K562 (cell line): ENCODE data around the gene MED13L. TPM values are rescaled to one million over a fixed set of nuclear protein-coding genes. Genes with fewer than 3 reads are reported as not detected.
A peak's percentile ranks its signal among the peaks of the same experiment; 100 is the strongest.

Experiments used
- ATAC-seq: fragments of 200-7000 bp; cut with Tn5 transposase; 3 replicates; pipeline ENCODE4 v1.9.1; 2020; ENCODE audit warnings: moderate library complexity
- BruUV-seq: library from RNA; stranded (reverse); fragments of 400-500 nt; replicated peaks from 2 replicates; lab custom pipeline; 2021; lab: Mats Ljungman, UMichigan
- CTCF ChIA-PET: fragments of 300-600 bp; formaldehyde crosslinking; extraction: SDS; loops from one replicate; lab custom pipeline; 2021; ENCODE audit warnings: low intra/inter-chr PET ratio; lab: Yijun Ruan, JAX
- POLR2A ChIA-PET: fragments of 300-600, 350-650 bp; sonication (Branson Sonifier 250); formaldehyde crosslinking; extraction: SDS; loops from one replicate; lab custom pipeline; 2021; ENCODE audit warnings: antibody characterized with exemption, inconsistent platforms; lab: Yijun Ruan, JAX
- DNase-seq, 4 experiments: peaks; one replicate each; pipeline versions ENCODE4 v3.0.0 to v3.0.0-alpha.2; 2011 to 2018; ENCODE audit warnings: low spot score in 3 of 4, mixed read lengths in 3 of 4; ENCODE audit errors: extremely low read depth in 1 of 4
- FAIRE-seq: peaks from 2 replicates; lab custom pipeline; 2011; peaks lifted over from hg19 to GRCh38; lab: Jason Lieb, UNC
- H2AFZ ChIP-seq: 2 replicates; pipeline ENCODE4 v1.6.0; 2011; ENCODE audit warnings: low read depth, low read length, control low read depth, inconsistent platforms
- H3K27ac ChIP-seq: fragments of 200-600 bp; 3 replicates; pipeline ENCODE4 v1.8.0; 2011; ENCODE audit warnings: low read depth, mild to moderate bottlenecking, control low read depth, inconsistent platforms, low read length, moderate library complexity, mixed read lengths; ENCODE audit errors: extremely low read depth
- H3K27me3 ChIP-seq, 2 experiments: fragments of 300-600 bp in 1 of 2; 2 replicates in 1 of 2; 3 replicates in 1 of 2; pipeline versions ENCODE4 v1.6.0 to v1.8.0; 2011; ENCODE audit warnings: inconsistent platforms in 2 of 2, low read length in 2 of 2, mild to moderate bottlenecking in 1 of 2, mixed read lengths in 1 of 2, moderate library complexity in 1 of 2; ENCODE audit not compliant: control insufficient read depth in 2 of 2, insufficient read depth in 2 of 2
- H3K36me3 ChIP-seq: fragments of 300-600 bp; 3 replicates; pipeline ENCODE4 v1.8.0; 2011; ENCODE audit warnings: mild to moderate bottlenecking, low read length, inconsistent platforms; ENCODE audit not compliant: control insufficient read depth, insufficient read depth
- H3K4me1 ChIP-seq, 2 experiments: fragments of 200-600 bp in 1 of 2; replicated peaks in 1 of 2; 2 replicates in 1 of 2; 3 replicates in 1 of 2; pipeline versions ENCODE4 v1.5.1 to v1.8.0; 2011; ENCODE audit warnings: inconsistent platforms in 2 of 2, low read length in 2 of 2, mild to moderate bottlenecking in 1 of 2, mixed read lengths in 1 of 2, moderate library complexity in 1 of 2; ENCODE audit not compliant: control insufficient read depth in 2 of 2, insufficient read depth in 2 of 2
- H3K4me2 ChIP-seq: 2 replicates; pipeline ENCODE4 v1.6.1; 2011; ENCODE audit warnings: low read length, control low read depth, inconsistent platforms, mixed read lengths; ENCODE audit not compliant: insufficient read depth
- H3K4me3 ChIP-seq: fragments of 200-600 bp; sonication (generic), shearing (Covaris generic); 2 replicates; pipeline ENCODE4 v1.5.1; 2016; ENCODE audit warnings: control low read depth, inconsistent platforms
- H3K79me2 ChIP-seq: fragments of 200-600 bp; 3 replicates; pipeline ENCODE4 v1.8.0; 2011; ENCODE audit warnings: low read length, inconsistent platforms; ENCODE audit not compliant: control insufficient read depth, insufficient read depth
- H3K9ac ChIP-seq, 2 experiments: 2 replicates each; pipeline versions ENCODE4 v1.6.0 to v1.6.1; 2011; ENCODE audit warnings: low read depth in 2 of 2, low read length in 2 of 2, control low read depth in 1 of 2, inconsistent platforms in 1 of 2, mild to moderate bottlenecking in 1 of 2, mixed read lengths in 1 of 2; ENCODE audit not compliant: insufficient read depth in 1 of 2
- H3K9me1 ChIP-seq: one replicate; pipeline ENCODE4 v1.6.0; 2011; ENCODE audit warnings: inconsistent platforms, mild to moderate bottlenecking, low read length, moderate library complexity; ENCODE audit not compliant: control insufficient read depth, insufficient read depth
- H3K9me3 ChIP-seq: replicated peaks from 2 replicates; pipeline ENCODE4 v1.5.1; 2011; ENCODE audit warnings: low read depth, low read length, inconsistent platforms; ENCODE audit not compliant: control insufficient read depth, insufficient read depth
- H4K20me1 ChIP-seq: replicated peaks from 2 replicates; pipeline ENCODE4 v1.6.1; 2011; ENCODE audit warnings: low read length, inconsistent platforms, mixed read lengths; ENCODE audit not compliant: control insufficient read depth, insufficient read depth
- CTCF ChIP-seq, 3 experiments: IDR thresholded peaks in 2 of 3; conservative IDR thresholded peaks in 1 of 3; 2 replicates each; pipeline ENCODE4 v1.5.1; 2011 to 2012; ENCODE audit warnings: low read length in 3 of 3, mild to moderate bottlenecking in 3 of 3, control low read depth in 2 of 3, improper control_type of control experiment in 1 of 3, inconsistent platforms in 1 of 3, low read depth in 1 of 3, mixed read lengths in 1 of 3, moderate library complexity in 1 of 3; ENCODE audit not compliant: insufficient read depth in 2 of 3
- MLLT1 ChIP-seq, 2 experiments: fragments of 450-650 bp; IDR thresholded peaks; 2 replicates each; pipeline ENCODE4 v1.6.1; 2016
- MTA1 ChIP-seq: fragments of 450-650 bp; IDR thresholded peaks from 2 replicates; pipeline ENCODE4 v1.6.1; 2017; ENCODE audit warnings: borderline replicate concordance
- PBX2 ChIP-seq, 2 experiments: IDR thresholded peaks in 1 of 2; conservative IDR thresholded peaks in 1 of 2; 2 replicates each; pipeline ENCODE4 v1.6.1; 2016; ENCODE audit warnings: low read depth in 2 of 2, mild to moderate bottlenecking in 1 of 2, missing compliant biosample characterization in 1 of 2, missing genetic modification characterization in 1 of 2, moderate library complexity in 1 of 2
- RBM34 ChIP-seq: fragments of 200-400 bp; formaldehyde crosslinking; IDR thresholded peaks from 2 replicates; pipeline ENCODE4 v1.6.1; 2018; ENCODE audit warnings: low read length, borderline replicate concordance; ENCODE audit not compliant: insufficient read depth
- STAT6 ChIP-seq: sonication (generic); formaldehyde crosslinking; IDR thresholded peaks from 2 replicates; pipeline ENCODE4 v1.8.1; 2023; ENCODE audit warnings: mild to moderate bottlenecking, missing genetic modification reagents
- UBTF ChIP-seq, 2 experiments: IDR thresholded peaks; 2 replicates each; pipeline ENCODE4 v1.6.1; 2012; ENCODE audit warnings: improper control_type of control experiment in 2 of 2, low read depth in 2 of 2, low read length in 2 of 2, borderline replicate concordance in 1 of 2
- ZKSCAN3 ChIP-seq: fragments of 250-450 bp; sonication (Bioruptor Pico); IDR thresholded peaks from 2 replicates; pipeline ENCODE4 v1.4.0; 2020
- WGBS: fragments of 100-300 bp; shearing (Covaris generic); methylation state at CpG from one replicate; pipeline ENCODE4 v1.1.6; 2016; ENCODE audit warnings: low coverage, mixed read lengths; ENCODE audit not compliant: insufficient coverage; ENCODE audit errors: missing lambda C conversion rate; 5-methylcytosine and 5-hydroxymethylcytosine counted together
- in situ Hi-C: fragments of 300-500 bp; cut with MboI; formaldehyde crosslinking; loops from 4 replicates; pipeline ENCODE4 v1.15.0; 2018; ENCODE audit warnings: inconsistent platforms, mixed read lengths
- intact Hi-C: fragments of 100-400 bp; cut with micrococcal nuclease; formaldehyde crosslinking; loops from 2 replicates; pipeline ENCODE4 v1.14.2; 2022
- polyA plus RNA-seq, 8 experiments: library from polyadenylated mRNA; depleted of rRNA in 4 of 8; stranded (reverse) in 5 of 8; unstranded in 3 of 8; fragments of >200 nt; fragmentation: Nextera tagmentation in 2 of 8; fragmentation: Illumina TruSeq in 1 of 8; extraction: Ambion mirVana in 2 of 8; extraction: Trizol in 1 of 8; gene quantifications; 2 replicates each; pipeline versions ENCODE4 v1.2.1 to v1.2.3, GENCODE V29; 2011 to 2014; ENCODE audit warnings: inconsistent platforms in 1 of 8, missing spikeins in 1 of 8
- total RNA-seq, 7 experiments: library from RNA; depleted of rRNA in 6 of 7; stranded (reverse); fragments of >200 nt in 6 of 7; fragmentation: Illumina TruSeq in 2 of 7; extraction: Trizol in 2 of 7; gene quantifications; 2 replicates each; pipeline versions ENCODE4 v1.2.1 to v1.2.3, GENCODE V29; 2011 to 2021; ENCODE audit warnings: low replicate concordance in 1 of 7

MED13L gene
- total and polyA plus RNA-seq, 9 of the 15 experiments (the other 6 are each of a cell fraction or from before 2014, with no cell fraction given) = 13.4 to 90.3 (median 36.9) TPM

GRCh38 chr12:116010467-116010866 is 267.0 kb downstream of the MED13L start:
- FAIRE-seq (peak; percentile 26), DNase-seq (no peak)
- WGBS = 96% methylated on average over 3 of the region's 3 CpGs
- TF ChIP-seq UBTF (IDR thresholded peaks at IDR 0.05; ENCODE audit: borderline replicate concordance in 1 of 2, low read depth in 2 of 2, low read length in 2 of 2) = no peak
- TF ChIP-seq CTCF (IDR thresholded peaks at IDR 0.05 in 2 of 3, conservative IDR thresholded peaks at IDR 0.05 in 1 of 3; ENCODE audit: insufficient read depth in 2 of 3, low read depth in 1 of 3, low read length in 3 of 3) = no peak
- no peak for TF ChIP-seq ZKSCAN3 (CRISPR knock-in tag)
- no peak for TF ChIP-seq STAT6 (CRISPR knock-in tag)
- TF ChIP-seq MLLT1 (IDR thresholded peaks at IDR 0.05) = no peak
- TF ChIP-seq RBM34 = no peak
- TF ChIP-seq PBX2 (CRISPR knock-in tag; IDR thresholded peaks at IDR 0.05; ENCODE audit: low read depth) = no peak
- no peak for TF ChIP-seq PBX2 (tag; conservative IDR thresholded peaks at IDR 0.05; ENCODE audit: low read depth)
- no peak for TF ChIP-seq MTA1

More at GRCh38 chr12:116010467-116010866, 267.0 kb downstream of the MED13L start:
- Histone ChIP-seq H3K9me1 (no peaks in the 10 kb centered on the region), H3K27ac (no peak overlapping the region), H3K9me3 (no peaks in the 10 kb centered on the region), H3K9ac (no peak overlapping the region), H3K4me3 (no peak overlapping the region), H3K79me2 (no peaks in the 10 kb centered on the region; the same call in 2 of the 3 replicates), H3K4me1 (no peaks in the 10 kb centered on the region), H4K20me1 (no peaks in the 10 kb centered on the region), H3K27me3 (no peaks in the 10 kb centered on the region), H2AFZ (no peak overlapping the region), H3K36me3 (peaks cover 94% of the 10 kb centered on the region), H3K4me2 (no peak overlapping the region)
- in situ Hi-C loops (no loop called here), intact Hi-C loops (no loop called here)
- BruUV-seq = no TSS peak
- ChIA-PET POLR2A (no interaction called here), CTCF (no interaction called here)
- no peak for ATAC-seq
